GM04503 (cell line): Measurements from ENCODE around the gene SPTLC2.

Source experiments
- DNase-seq: peaks from one replicate; pipeline ENCODE4 v3.0.0-alpha.2; 2012; ENCODE audit warnings: low read depth

Gene SPTLC2

DNA sequence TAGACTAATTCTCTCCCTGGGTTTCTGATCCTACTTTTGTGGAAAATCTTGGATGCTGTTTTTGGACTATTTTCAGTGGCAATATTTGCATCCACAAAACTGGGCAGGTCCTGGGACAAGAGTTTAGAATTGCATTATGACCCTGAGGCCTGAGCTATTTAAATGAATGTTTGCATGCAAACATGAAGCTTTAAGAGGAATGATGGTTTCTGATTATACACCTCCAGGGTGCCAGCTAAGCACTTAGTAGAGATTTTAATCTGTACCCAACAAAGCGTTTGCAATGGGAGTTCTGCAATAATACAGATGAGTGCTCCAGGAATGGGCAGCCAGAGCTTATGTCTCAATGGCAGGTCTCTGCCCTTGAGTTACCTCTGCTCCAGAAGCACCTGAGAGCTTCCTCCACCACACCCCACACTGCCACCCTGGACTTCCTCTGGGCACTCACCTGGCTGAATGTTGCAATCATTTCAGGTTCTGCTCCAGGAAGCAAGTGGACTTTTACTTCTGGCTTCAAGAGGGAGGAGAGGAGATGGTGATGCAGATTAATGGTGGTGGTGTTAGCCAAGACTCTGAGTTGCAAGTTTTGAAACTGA is 6.0 kb upstream of the SPTLC2 start:
- DNase-seq, result no peak

GRCh38 chr14:77620222-77620870 is 3.9 kb upstream of the SPTLC2 start:
- DNase-seq, result no peak

DNA sequence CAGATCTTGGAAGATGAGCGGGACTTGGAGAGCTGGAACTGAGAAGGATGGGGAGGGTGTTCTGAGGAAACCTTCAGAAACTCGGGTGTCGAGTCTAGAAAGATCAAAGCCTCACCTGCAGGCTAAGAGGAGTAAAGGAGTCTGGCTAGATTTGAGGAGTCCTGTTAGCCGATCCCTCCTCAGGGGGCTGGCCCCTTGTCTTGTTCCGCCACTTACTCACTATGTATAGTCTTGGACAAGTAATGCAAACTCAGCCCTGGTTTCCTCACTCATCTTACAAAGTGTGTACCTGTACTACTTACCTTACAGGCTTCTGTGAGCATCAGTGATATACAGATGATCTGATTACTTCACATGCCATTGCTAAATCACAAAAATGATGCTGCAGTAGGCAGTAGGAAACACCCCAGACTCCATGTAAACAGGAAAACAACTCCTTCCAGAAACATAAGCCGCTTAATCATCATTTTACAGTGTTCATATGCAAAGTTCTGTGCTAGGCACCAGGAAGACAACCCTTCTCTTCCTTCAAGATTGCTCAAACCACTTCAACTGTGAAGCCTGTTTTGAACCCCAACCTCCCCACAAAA is 2.0 kb upstream of the SPTLC2 start:
- DNase-seq, result no peak

- DNase-seq, result no peak
Observed at GRCh38 chr14:77616133-77616453, 344 bp downstream of the SPTLC2 start.

DNA sequence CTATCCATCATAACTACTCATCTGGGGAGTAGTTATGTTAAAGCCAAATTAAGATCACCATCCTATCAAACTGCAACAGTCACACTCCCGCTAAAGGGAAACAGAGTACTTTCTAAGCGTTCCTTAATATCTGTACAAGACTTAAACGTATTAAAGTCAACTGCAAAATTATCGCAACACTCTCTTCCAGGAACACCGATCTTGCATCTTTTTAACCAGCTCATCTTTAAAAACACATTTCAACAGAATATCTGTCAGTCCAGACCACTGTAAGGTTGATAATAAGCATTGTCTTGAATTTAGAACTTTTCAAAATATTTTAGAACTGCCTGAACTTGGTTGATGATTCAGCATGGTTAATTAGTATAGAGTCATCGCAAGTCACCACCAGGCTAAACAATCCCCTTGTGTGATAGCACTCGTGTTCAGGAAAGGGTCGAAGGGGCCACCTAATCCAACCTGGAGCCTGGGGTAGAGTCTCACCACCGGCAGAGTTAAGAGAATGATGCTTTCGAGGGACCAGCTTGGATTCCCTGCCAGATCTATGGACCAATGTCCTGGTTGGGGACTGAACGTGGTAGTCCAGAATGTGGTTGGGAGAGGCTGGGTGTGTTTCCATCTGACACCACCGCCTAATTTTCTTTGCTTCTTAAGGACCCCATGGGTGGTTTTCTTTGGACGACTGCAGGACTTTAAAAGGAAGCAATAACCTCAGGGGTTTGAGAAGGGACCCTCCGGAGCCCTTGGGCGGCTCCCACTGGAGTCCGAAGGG is 890 bp downstream of the SPTLC2 start:
- no peak for DNase-seq

GRCh38 chr14:77613201-77613600 is 3.2 kb downstream of the SPTLC2 start:
- DNase-seq, result no peak

DNA sequence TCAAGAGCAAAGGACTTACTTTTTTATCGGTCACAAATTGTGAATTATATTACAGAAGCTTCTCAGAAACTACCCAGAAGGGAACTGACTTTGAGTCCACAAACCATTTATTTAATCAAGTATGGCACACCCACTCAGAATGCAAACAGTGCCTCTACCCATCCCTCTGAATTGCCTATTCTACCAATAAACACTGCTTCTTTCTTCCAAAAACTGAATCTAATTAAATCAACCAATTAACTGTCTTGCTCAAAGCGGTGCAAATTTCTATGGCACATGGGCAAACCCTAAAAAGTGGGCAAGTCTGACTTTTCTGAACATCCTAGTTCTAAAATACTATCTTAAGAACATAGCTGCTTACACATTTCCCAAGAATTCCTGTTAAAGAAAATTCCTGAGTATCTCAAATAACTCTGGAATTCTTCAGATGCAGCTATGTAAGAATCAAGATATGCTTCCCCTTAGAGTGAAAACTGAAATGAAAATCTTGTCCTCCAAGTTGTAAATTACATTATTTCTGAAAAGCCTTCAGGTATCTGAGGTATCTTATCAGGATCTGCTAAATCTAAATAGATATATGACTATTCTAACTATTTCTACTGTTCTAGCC is 4.3 kb downstream of the SPTLC2 start:
- DNase-seq, result peak; percentile 26

GRCh38 chr14:77610553-77610952 is 5.9 kb downstream of the SPTLC2 start:
- no peak for DNase-seq

DNA sequence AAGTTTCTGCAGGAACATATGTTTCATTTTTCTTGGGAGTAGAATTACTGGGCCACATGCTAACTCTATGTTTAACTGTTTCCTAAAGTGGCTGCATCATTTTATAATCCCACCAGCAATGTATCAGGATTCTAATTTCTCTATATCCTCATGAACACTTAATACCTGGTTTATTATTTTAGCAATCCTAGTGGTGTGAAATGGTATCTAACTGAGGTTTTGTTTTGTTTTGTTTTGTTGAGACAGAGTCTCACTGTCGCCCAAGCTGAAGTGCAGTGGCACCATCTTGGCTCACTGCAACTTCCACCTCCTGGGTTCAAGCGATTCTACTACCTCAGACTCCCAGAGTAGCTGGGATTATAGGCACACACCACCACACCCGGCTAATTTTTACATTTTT is 6.5 kb downstream of the SPTLC2 start:
- DNase-seq, result no peak

- no peak for DNase-seq
Observed at GRCh38 chr14:77607741-77608302, 8.6 kb downstream of the SPTLC2 start.

GRCh38 chr14:77605392-77605972 is 11.0 kb downstream of the SPTLC2 start:
- no peak for DNase-seq

GRCh38 chr14:77603654-77604255 is 12.7 kb downstream of the SPTLC2 start:
- DNase-seq, result no peak

DNA sequence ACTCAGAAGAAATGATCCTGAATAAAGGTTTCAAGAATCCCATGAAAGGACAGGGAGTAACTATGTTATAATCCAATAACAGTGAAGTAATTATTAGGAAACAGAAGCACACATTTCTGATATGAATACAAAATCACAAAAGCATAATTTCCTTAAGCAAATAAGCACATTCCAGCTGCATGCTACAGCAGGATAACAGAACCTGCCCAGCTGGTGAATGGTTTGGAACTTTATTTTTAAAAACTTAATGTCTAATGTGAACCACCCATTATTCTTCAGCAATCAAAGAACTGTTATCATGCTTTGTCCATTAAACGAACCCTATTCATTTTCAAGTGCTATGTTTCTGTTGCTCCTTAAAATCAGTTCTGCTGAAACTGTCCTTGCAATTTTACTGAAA is 13.4 kb downstream of the SPTLC2 start:
- DNase-seq, result no peak

DNA sequence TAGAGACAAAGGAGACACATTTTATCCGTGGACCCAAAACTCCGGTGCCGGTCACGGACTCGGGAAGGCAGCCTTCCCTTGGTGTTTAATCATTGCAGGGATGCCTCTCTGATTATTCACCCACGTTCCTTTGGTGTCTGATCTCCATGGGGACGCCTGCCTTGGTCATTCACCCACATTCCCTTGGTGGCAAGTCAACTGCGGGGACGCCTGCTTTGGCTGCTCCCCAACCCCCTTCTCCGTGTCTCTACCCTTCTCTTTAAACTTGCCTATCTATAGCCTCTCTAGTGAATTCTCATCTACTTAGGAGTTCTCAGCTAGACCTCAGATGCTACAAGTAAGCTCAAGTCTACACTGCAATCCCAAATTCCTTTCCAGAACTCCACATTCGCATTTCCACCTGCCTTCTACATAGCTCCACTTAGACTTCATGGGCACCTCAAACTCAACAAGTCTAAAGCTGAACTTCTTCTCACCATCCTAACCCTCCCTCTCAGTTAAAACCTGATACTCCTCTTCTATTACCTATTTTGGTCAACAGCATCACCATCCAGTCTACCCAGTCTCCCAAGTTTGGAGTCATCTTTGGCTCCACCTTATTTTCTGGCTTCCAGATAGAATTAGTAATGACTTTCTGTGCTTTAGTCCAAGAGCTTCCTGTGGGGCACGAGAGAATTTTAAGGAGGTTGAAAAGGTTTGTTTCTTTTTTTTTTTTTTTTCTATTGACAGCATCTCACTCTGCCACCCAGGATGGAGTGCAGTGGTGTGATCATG is 14.4 kb downstream of the SPTLC2 start:
- DNase-seq, result no peak

- DNase-seq, result no peak
Observed at GRCh38 chr14:77599889-77600288, 16.5 kb downstream of the SPTLC2 start.

GRCh38 chr14:77598366-77599070 is 17.9 kb downstream of the SPTLC2 start:
- no peak for DNase-seq

- DNase-seq, result no peak
Observed at GRCh38 chr14:77593501-77593961, 22.9 kb downstream of the SPTLC2 start.

DNA sequence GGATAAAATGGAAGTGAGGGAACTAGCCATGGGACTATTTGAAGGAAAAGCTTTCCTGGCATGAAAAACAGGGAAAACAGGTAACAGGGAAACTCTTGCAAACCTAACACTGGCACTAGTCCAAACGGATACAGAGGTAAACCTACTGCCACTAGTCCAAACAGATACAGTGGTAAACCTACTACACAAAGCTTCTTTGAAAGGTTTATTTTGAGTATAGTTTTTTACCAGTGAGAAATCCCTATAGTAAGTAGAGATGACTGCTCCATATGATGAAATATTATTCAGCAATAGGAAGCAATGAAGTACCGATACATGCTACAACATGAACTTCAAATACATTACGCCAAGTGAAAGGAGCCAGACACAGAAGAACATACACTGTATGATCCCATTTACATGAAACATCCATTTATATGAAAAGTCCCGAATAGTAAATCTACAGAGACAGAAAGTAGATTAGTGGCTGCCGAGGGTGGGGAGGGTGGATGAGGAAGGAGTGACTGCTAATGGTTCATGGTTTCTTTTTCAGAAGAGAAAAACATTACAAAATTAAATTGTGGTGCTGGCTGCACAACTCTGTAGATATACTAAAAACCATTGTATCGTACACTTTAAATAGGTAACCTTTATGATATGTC is 25.5 kb downstream of the SPTLC2 start:
- DNase-seq, result no peak

DNA sequence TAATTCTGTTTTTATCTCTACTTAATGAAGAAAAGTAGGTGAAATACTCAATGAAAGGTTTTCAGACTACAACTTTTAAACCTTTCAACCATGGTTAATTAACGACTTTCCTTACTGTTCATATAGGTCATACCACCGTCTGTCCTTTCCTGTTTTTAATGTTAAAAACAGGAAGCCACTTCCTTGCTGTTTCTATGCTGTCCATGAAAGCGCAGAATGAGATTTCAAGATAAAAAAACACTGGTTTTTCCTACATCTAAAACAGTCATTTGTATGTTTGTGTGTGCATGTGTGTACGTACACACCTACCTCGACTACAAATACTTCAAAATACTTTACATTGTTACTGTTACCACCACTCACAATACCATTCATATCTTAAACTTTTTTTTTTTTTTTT is 27.3 kb downstream of the SPTLC2 start:
- DNase-seq, result no peak
